Measurements from ENCODE around the gene SDK1. TPM values are rescaled to one million over a fixed set of nuclear protein-coding genes. Genes with fewer than 3 reads are reported as not detected.

The SDK1 gene
- polyA plus RNA-seq, 1 donor: 3.4 TPM

- no peak for DNase-seq (ENCODE audit: low read depth)
These were observed 284.8 kb downstream of the SDK1 start for GRCh38 chr7:3585826-3586225.

GRCh38 chr7:3588341-3588740 is 287.3 kb downstream of the SDK1 start:
- DNase-seq (ENCODE audit: low read depth): no peak

GRCh38 chr7:3589752-3590151 is 288.7 kb downstream of the SDK1 start:
- DNase-seq (ENCODE audit: low read depth): no peak

- DNase-seq (ENCODE audit: low read depth): no peak
These were observed 290.2 kb downstream of the SDK1 start for GRCh38 chr7:3591219-3591618.

- no peak for DNase-seq (ENCODE audit: low read depth)
These were observed 290.9 kb downstream of the SDK1 start for GRCh38 chr7:3591944-3592343.

GRCh38 chr7:3592401-3593134 is 291.5 kb downstream of the SDK1 start:
- no peak for DNase-seq (ENCODE audit: low read depth)

- no peak for DNase-seq (ENCODE audit: low read depth)
These were observed 293.8 kb downstream of the SDK1 start for GRCh38 chr7:3594901-3595300.

- DNase-seq (ENCODE audit: low read depth): no peak
These were observed 297.8 kb downstream of the SDK1 start for GRCh38 chr7:3598854-3599253.

- no peak for DNase-seq (ENCODE audit: low read depth)
These were observed 304.2 kb downstream of the SDK1 start for GRCh38 chr7:3605222-3605621.

GRCh38 chr7:3606436-3606835 is 305.4 kb downstream of the SDK1 start:
- DNase-seq (ENCODE audit: low read depth): no peak

- DNase-seq (ENCODE audit: low read depth): no peak
These were observed 306.8 kb downstream of the SDK1 start for GRCh38 chr7:3607847-3608246.

GRCh38 chr7:3616306-3616705 is 315.3 kb downstream of the SDK1 start:
- no peak for DNase-seq (ENCODE audit: low read depth)

GRCh38 chr7:3630081-3630480 is 329.0 kb downstream of the SDK1 start:
- DNase-seq (ENCODE audit: low read depth): no peak

- no peak for DNase-seq (ENCODE audit: low read depth)
These were observed 333.3 kb downstream of the SDK1 start for GRCh38 chr7:3634396-3634795.

- DNase-seq (ENCODE audit: low read depth): no peak
These were observed 335.2 kb downstream of the SDK1 start for GRCh38 chr7:3636131-3636860.

GRCh38 chr7:3639253-3639652 is 338.2 kb downstream of the SDK1 start:
- DNase-seq (ENCODE audit: low read depth): no peak

- no peak for DNase-seq (ENCODE audit: low read depth)
These were observed 340.5 kb downstream of the SDK1 start for GRCh38 chr7:3641582-3641981.

GRCh38 chr7:3643091-3643490 is 342.0 kb downstream of the SDK1 start:
- DNase-seq (ENCODE audit: low read depth): no peak

GRCh38 chr7:3648276-3648675 is 347.2 kb downstream of the SDK1 start:
- no peak for DNase-seq (ENCODE audit: low read depth)

- DNase-seq (ENCODE audit: low read depth): no peak
These were observed 348.2 kb downstream of the SDK1 start for GRCh38 chr7:3649250-3649649.

- DNase-seq (ENCODE audit: low read depth): no peak
These were observed 348.8 kb downstream of the SDK1 start for GRCh38 chr7:3649678-3650440.

- no peak for DNase-seq (ENCODE audit: low read depth)
These were observed 349.8 kb downstream of the SDK1 start for GRCh38 chr7:3650844-3651243.

GRCh38 chr7:3655635-3656034 is 354.6 kb downstream of the SDK1 start:
- no peak for DNase-seq (ENCODE audit: low read depth)

Measured in forelimb muscle (tissue), 1 donor.